Fibroblast of the conjunctiva (primary cell): ENCODE measurements around the gene MEIOB.

Source experiments
- DNase-seq: peaks from one replicate; pipeline ENCODE4 v3.0.0-alpha.2; 2010; ENCODE audit warnings: low read depth

Gene MEIOB

GRCh38 chr16:1786242-1787055 lies 85.5 kb downstream of the MEIOB start:
- DNase-seq, result no peak

GRCh38 chr16:1785846-1786170 lies 86.2 kb downstream of the MEIOB start:
- no peak for DNase-seq

GRCh38 chr16:1784977-1785845 lies 86.8 kb downstream of the MEIOB start:
- DNase-seq, result no peak
